DND-41 (cell line): ENCODE data around the gene LTF.
A peak's percentile ranks its signal among the peaks of the same experiment; 100 is the strongest.

Experiments
- ATAC-seq: fragments of 200-7000 bp; cut with Tn5 transposase; 3 replicates; pipeline ENCODE4 v1.9.1; 2021; ENCODE audit warnings: low read depth; ENCODE audit not compliant: insufficient read depth
- DNase-seq: peaks from one replicate; pipeline ENCODE4 v3.0.0-alpha.2; 2020
- H2AFZ ChIP-seq: 2 replicates; pipeline ENCODE4 v1.6.0; 2012; ENCODE audit warnings: low read depth, low read length
- H3K27ac ChIP-seq: 2 replicates; pipeline ENCODE4 v1.5.1; 2012; ENCODE audit warnings: low read length, inconsistent platforms
- H3K27me3 ChIP-seq: fragments of 200-600 bp; sonication (generic); 2 replicates; pipeline ENCODE4 v1.6.0; 2012; ENCODE audit warnings: low read length, mild to moderate bottlenecking, inconsistent platforms; ENCODE audit not compliant: insufficient read depth, poor library complexity
- H3K36me3 ChIP-seq: 2 replicates; pipeline ENCODE4 v1.5.1; 2012; ENCODE audit warnings: low read length, inconsistent platforms; ENCODE audit not compliant: insufficient read depth
- H3K4me1 ChIP-seq: 2 replicates; pipeline ENCODE4 v1.5.1; 2012; ENCODE audit warnings: mild to moderate bottlenecking, low read length; ENCODE audit not compliant: insufficient read depth
- H3K4me2 ChIP-seq: 2 replicates; pipeline ENCODE4 v1.6.0; 2012; ENCODE audit warnings: mild to moderate bottlenecking, moderate library complexity, low read length, inconsistent platforms; ENCODE audit not compliant: insufficient read depth
- H3K4me3 ChIP-seq, 2 experiments: fragments of 200-600 bp in 1 of 2; shearing (Covaris generic) in 1 of 2; 2 replicates each; pipeline ENCODE4 v1.5.1; 2012 to 2016; ENCODE audit warnings: inconsistent platforms in 2 of 2, low read length in 2 of 2, mild to moderate bottlenecking in 2 of 2, low read depth in 1 of 2, moderate library complexity in 1 of 2
- H3K79me2 ChIP-seq: 2 replicates; pipeline ENCODE4 v1.6.0; 2012; ENCODE audit warnings: low read length, inconsistent platforms; ENCODE audit not compliant: insufficient read depth
- H3K9ac ChIP-seq: 2 replicates; pipeline ENCODE4 v1.6.0; 2012; ENCODE audit warnings: low read depth, mild to moderate bottlenecking, inconsistent platforms, low read length, moderate library complexity
- H3K9me3 ChIP-seq: 2 replicates; pipeline ENCODE4 v1.5.1; 2012; ENCODE audit warnings: low read length, moderate library complexity, mild to moderate bottlenecking, inconsistent platforms; ENCODE audit not compliant: insufficient read depth, severe bottlenecking
- H4K20me1 ChIP-seq: 2 replicates; pipeline ENCODE4 v1.6.0; 2012; ENCODE audit warnings: low read length; ENCODE audit not compliant: insufficient read depth
- CTCF ChIP-seq: IDR thresholded peaks from 2 replicates; pipeline ENCODE4 v1.5.1; 2012; ENCODE audit warnings: borderline replicate concordance, low read length, moderate library complexity, mild to moderate bottlenecking; ENCODE audit not compliant: poor library complexity, severe bottlenecking; ENCODE audit errors: extremely low read depth
- EZH2 ChIP-seq: IDR thresholded peaks from 3 replicates; pipeline ENCODE4 v1.6.1; 2012; ENCODE audit warnings: borderline replicate concordance, low read depth, mild to moderate bottlenecking, moderate library complexity, low read length, inconsistent platforms; ENCODE audit not compliant: severe bottlenecking

The LTF gene

DNA sequence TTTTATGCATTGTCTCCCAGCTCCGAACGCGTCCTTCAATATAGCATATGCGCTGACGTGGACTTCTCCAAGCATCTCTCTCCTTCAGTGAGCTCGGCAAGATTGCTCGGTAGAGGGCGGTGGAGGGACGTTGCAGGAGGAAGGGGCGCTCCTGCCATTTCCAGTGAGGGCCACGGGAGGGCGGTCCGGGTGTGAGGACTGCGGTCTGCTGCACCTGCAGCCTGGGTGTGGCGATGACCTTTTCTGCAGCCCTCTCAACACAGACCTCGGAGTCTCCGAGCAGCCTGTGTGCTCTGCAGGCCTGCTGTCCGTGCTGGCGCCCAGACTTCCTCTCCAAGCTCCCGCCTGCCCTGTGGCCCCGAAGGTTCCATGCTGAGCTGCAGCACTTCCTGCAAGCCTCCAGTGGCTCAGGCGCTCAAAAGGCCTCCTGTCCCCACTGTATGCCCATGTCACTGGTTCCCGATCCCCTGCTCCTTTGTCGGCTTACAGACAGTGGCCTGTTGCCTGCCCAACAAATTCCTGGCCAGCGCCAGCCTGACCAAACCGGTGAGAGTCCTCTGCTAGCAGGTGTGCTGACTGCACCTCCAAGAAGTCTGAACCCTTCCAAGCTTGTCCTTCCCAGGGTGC, 24.1 kb upstream of the LTF start:
- H3K4me1 ChIP-seq, result peaks cover 46% of the 10 kb centered on the region
- H3K4me2 ChIP-seq, result no peak overlapping the region
- peak; percentile 90 for ATAC-seq
- no peaks in the 10 kb centered on the region for H3K36me3 ChIP-seq
- no peaks in the 10 kb centered on the region for H3K79me2 ChIP-seq
- H3K27me3 ChIP-seq, result no peaks in the 10 kb centered on the region
- peak overlapping the region; percentile 68 for H3K27ac ChIP-seq
- no peak overlapping the region for H3K4me3 ChIP-seq
- H3K9me3 ChIP-seq, result no peaks in the 10 kb centered on the region
- H4K20me1 ChIP-seq, result no peaks in the 10 kb centered on the region
- TF ChIP-seq CTCF (peak; percentile 82), EZH2 (no peak)
- no peak overlapping the region for H2AFZ ChIP-seq
- H3K9ac ChIP-seq, result 0 out of 2 replicates have a peak overlapping the region, but pooled peaks have one; percentile 3
- DNase-seq, result peak; percentile 89

DNA sequence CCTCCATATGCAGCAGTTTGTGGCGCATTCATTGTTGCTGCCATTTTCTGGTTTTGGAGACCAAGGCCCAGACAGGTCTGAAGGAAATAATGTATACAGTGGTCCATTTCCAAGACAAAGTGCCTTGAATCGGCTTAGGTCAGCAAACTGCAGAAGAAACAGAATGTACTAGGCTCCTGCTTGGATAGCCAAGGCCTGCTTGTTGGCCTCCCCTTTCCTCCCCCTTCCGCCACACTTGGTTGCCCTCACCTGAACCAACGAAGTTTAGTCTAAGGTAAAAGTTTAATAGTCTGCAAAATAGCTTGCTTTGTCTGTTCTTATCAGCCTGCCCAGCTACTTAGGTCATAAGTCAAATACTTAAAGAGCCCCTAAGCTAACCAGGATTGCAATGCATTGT, 21.1 kb upstream of the LTF start:
- Histone ChIP-seq H3K4me2 (no peak overlapping the region), H3K27ac (no peak overlapping the region), H3K4me3 (no peak overlapping the region), H3K79me2 (no peaks in the 10 kb centered on the region), H3K9ac (no peak overlapping the region), H3K4me1 (peaks cover 28% of the 10 kb centered on the region), H2AFZ (no peak overlapping the region), H4K20me1 (no peaks in the 10 kb centered on the region), H3K27me3 (no peaks in the 10 kb centered on the region), H3K9me3 (no peaks in the 10 kb centered on the region), H3K36me3 (no peaks in the 10 kb centered on the region)
- no peak for DNase-seq
- no peak for TF ChIP-seq EZH2
- TF ChIP-seq CTCF, result no peak
- ATAC-seq, result no peak

GRCh38 chr3:46484911-46485778, 20.4 kb upstream of the LTF start:
- Histone ChIP-seq H4K20me1 (no peaks in the 10 kb centered on the region), H3K79me2 (no peaks in the 10 kb centered on the region), H3K9ac (no peak overlapping the region), H3K27me3 (no peaks in the 10 kb centered on the region), H3K4me1 (peaks cover 22% of the 10 kb centered on the region), H3K4me2 (no peak overlapping the region), H3K27ac (no peak overlapping the region), H3K4me3 (no peak overlapping the region), H3K36me3 (no peaks in the 10 kb centered on the region), H2AFZ (no peak overlapping the region), H3K9me3 (no peaks in the 10 kb centered on the region)
- no peak for DNase-seq
- TF ChIP-seq CTCF (no peak), EZH2 (no peak)
- no peak for ATAC-seq
